ENCODE data around the gene ZNF513.
"Not testable (repeated sequence)": the region's sequence is repeated elsewhere in the genome, so short reads cannot be mapped to it uniquely, and the experiment has no call there.

The ZNF513 gene

DNA sequence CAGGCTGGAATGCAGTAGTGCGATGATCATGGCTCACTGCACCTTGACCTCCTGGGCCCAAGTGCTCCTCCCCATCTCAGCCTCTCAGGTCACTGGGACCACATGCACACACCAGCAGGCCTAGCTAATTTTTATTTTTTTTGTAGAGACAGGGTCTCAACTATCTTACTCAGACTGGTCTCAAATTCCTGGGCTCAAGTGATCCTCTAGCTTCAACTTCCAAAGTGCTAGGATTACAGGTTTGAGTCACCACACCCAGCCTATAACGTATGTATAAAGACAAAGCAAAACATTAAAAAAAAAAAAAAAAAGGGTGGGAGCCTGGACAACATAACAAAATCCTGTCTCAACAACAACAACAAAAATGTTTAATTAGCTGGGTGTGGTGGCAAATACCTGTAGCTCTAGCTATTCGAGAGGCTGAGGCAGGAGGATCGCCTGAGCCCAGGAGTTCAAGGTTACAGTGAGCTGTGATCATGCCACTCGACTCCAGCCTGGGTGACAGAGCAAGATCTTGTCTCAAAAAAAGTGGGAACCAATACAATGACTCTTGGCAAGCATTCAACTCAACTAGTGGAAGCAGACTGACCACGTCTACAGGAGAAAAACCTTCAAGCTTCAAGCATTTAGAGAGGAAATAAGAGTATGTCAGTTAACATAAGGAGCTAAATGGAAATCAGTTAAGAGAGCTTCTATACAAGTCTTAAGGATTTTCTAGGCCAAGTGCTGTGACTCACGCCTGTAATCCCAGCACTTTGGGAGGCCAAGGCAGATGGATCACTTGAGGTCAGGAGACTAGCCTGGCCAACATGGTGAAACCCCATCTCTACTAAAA lies 26.6 kb downstream of the ZNF513 start:
- DNase-seq: no peak

DNA sequence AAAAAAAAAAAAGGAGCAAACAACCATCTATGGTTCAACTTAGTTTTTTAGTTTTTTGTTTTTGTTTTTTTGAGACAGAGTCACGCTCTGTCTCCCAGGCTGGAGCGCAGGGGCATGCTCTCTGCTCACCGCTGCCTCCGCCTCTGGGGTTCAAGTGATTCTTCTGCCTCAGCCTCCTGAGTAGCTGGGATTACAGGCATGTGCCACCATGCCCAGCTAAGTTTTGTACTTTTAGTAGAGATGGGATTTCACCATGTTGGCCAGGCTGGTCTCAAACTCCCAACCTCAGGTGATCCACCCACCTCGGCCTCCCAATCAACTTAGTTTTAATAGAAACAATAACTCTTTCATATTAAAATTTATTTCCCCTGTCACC lies 27.2 kb downstream of the ZNF513 start:
- DNase-seq: not testable (repeated sequence)

DNA sequence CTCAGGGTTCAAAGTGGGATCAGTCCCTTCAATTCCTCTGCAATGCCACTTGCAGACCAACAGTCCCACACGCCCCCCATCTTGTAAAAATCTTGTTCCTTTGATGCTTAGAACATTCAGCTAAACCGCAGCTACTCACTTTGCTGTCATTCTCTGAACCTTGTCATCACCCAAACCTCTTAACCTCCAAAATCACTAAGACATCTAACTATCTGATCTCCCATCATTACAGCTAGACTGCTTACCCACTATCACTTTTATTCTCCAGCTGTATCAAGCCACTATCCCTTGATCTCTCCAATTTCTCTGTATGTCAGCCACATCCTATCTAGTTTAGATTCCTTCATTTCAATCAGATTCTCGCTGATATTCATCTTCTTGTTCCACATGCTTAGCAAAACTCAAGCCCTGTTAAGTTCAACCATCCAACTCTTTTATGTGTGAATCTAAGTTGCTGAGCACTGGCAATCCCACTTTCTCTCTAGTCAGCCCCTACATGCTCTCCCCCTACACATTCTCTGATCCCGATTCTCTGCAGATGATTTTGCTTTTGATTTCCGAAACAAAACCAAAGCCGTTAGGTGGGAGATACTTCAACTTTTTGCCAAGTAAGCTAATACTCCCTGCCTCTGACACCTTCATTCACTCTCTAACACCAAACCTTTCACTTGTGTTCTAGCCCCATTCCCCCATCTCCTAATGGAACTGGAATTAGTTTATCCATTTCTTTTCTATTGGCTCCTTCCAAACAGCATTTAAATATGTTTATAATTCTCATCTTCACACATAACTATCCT lies 28.5 kb downstream of the ZNF513 start:
- peak; percentile 19 for DNase-seq

DNA sequence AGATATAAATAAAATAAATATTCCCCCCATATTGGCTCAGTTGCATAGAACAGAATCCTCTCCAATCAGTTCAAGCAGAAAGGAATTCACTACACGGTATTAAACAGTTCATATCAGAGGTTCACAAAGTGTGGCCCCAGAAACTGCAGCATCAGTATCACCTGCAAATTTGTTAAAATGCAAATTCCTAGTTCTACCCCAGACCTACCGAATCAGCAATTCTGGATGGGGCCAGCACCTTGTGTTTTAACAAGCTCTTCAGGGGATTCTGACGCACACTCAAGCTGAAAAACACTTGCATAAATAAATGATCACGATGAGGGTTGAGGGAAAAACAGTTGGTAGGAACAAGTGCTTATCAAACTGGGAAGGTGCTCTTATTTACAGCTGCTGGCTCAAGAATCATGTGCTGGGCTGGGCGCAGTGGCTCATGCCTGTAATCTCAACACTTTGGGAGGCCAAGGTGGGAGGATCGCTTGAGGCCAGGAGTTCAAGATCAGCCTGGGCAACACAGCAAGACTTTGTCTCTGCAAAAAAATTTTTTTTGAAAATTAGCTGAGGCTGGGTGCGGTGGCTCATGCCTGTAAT lies 30.3 kb downstream of the ZNF513 start:
- DNase-seq: no peak

DNA sequence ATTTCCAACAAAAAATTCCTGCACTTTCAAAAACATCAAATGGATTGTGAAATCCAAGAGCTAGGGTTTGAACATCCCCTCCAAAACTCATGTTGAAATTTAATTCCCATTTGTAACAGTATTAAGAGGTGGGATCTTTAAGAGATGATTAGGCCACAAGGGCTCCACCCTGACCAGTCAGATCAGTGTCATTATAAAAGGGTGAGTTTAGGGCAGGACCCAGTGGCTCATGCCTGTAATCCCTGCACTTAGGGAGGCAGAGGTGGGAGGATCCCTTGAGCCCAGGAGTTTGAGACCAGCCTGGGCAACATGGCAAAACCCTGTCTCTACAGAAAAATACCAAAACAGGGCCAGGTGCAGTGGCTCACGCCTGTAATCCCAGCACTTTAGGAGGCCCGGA lies 32.9 kb downstream of the ZNF513 start:
- DNase-seq: no peak

DNA sequence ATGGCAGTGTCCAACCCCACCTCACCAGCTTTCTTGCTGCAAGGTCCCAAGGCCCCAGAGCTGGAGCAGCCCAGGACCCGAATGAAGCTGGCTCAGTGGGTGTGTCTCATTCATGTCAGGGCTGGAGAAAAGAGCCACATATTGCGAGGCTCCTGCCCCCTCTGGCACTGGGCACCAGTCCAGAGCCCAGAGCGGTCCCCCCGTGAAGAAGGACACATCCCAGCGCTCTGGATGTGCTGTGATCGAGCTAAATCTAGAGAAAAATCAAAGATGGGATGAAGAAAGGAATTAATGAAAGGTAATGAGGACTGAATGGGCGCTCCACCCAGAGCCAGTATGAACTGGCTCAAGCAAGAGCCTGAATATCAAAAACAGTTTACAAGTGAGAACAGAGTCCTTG lies 44.4 kb downstream of the ZNF513 start:
- DNase-seq: no peak

DNA sequence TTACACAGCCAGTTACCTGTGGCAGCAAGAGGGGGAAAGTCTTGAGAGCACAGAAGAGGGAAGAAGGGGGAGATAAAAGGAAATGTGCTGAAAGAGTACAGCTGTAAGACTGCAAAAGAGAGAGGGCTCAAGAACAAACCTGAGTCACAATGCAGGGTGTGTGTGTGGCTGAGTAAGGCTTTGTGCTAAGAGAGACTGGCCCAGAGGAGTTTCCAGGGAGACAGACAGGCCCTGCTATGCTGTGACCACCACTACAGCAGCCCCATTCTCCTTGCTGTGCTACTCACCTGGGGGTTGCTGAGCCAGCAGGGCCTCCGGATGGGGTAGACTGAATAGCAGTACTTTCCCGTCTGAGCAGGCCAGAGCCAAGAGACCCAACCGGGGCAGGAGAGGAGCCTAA lies 45.2 kb downstream of the ZNF513 start:
- no peak for DNase-seq

Measured in CD4-positive, alpha-beta T cell treated with Interleukin-21 for 1 hour (primary cell).